GM12878 (cell line): Measurements from ENCODE around the gene C9orf72. TPM values are rescaled to one million over a fixed set of nuclear protein-coding genes. Genes with fewer than 3 reads are reported as not detected.

ENCODE experiments used
- ASH2L ChIP-seq: fragments of 300-600, 200-600 bp; sonication (generic); IDR thresholded peaks from 2 replicates; pipeline ENCODE4 v1.6.1; 2017; ENCODE audit warnings: low read depth, mild to moderate bottlenecking, borderline replicate concordance
- BCL11A ChIP-seq: IDR thresholded peaks from 2 replicates; pipeline ENCODE4 v1.6.1; 2011; ENCODE audit warnings: low read depth, low read length
- BMI1 ChIP-seq: fragments of 450-650 bp; IDR thresholded peaks from 2 replicates; pipeline ENCODE4 v1.6.1; 2016; ENCODE audit warnings: mild to moderate bottlenecking, moderate library complexity, borderline replicate concordance
- HCFC1 ChIP-seq: fragments of 150-350 bp; IDR thresholded peaks from 2 replicates; pipeline ENCODE4 v1.6.1; 2014; ENCODE audit warnings: low read length
- HDAC2 ChIP-seq: fragments of 200-600 bp; sonication (generic); IDR thresholded peaks from 2 replicates; pipeline ENCODE4 v1.6.1; 2017
- IKZF2 ChIP-seq, 2 experiments: fragments of 450-650 bp; IDR thresholded peaks; 2 replicates each; pipeline ENCODE4 v1.6.1; 2017; ENCODE audit warnings: mild to moderate bottlenecking in 2 of 2, moderate library complexity in 2 of 2
- NFXL1 ChIP-seq: fragments of 450-650 bp; IDR thresholded peaks from 2 replicates; pipeline ENCODE4 v1.6.1; 2017; ENCODE audit warnings: antibody characterized with exemption, mild to moderate bottlenecking, borderline replicate concordance
- NR2C1 ChIP-seq: fragments of 450-650 bp; IDR thresholded peaks from 2 replicates; pipeline ENCODE4 v1.6.1; 2017; ENCODE audit warnings: antibody characterized with exemption, mild to moderate bottlenecking, moderate library complexity
- PBX3 ChIP-seq: IDR thresholded peaks from 2 replicates; pipeline ENCODE4 v1.6.1; 2011; ENCODE audit warnings: mild to moderate bottlenecking, low read depth, low read length, moderate library complexity; ENCODE audit not compliant: insufficient replicate concordance
- POLR2A ChIP-seq: IDR thresholded peaks from 2 replicates; pipeline ENCODE4 v1.6.1; 2011; ENCODE audit warnings: low read depth, mild to moderate bottlenecking, low read length
- RELA ChIP-seq: fragments of 450-650 bp; IDR thresholded peaks from 2 replicates; pipeline ENCODE4 v1.8.0; 2014; ENCODE audit warnings: borderline replicate concordance; ENCODE audit not compliant: partially characterized antibody
- TCF12 ChIP-seq: IDR thresholded peaks from 2 replicates; pipeline ENCODE4 v1.6.1; 2011; ENCODE audit warnings: low read depth, mild to moderate bottlenecking, low read length
- USF2 ChIP-seq: IDR thresholded peaks from 2 replicates; pipeline ENCODE4 v1.6.1; 2011; ENCODE audit warnings: low read depth, low read length, improper control_type of control experiment, borderline replicate concordance
- YBX1 ChIP-seq: fragments of 450-650 bp; IDR thresholded peaks from 2 replicates; pipeline ENCODE4 v1.6.1; 2016; ENCODE audit warnings: antibody characterized with exemption
- ZNF217 ChIP-seq: fragments of 450-650 bp; IDR thresholded peaks from 2 replicates; pipeline ENCODE4 v1.6.1; 2017; ENCODE audit warnings: antibody characterized with exemption, mild to moderate bottlenecking
- ZNF274 ChIP-seq: IDR thresholded peaks from one replicate; pipeline ENCODE4 v1.8.0; 2011; ENCODE audit not compliant: insufficient read length, insufficient read depth
- ZNF687 ChIP-seq: fragments of 450-650 bp; IDR thresholded peaks from 2 replicates; pipeline ENCODE4 v1.6.1; 2017; ENCODE audit warnings: mild to moderate bottlenecking, moderate library complexity
- polyA plus RNA-seq, 11 experiments: library from polyadenylated mRNA; depleted of rRNA in 4 of 11; unstranded in 6 of 11; stranded (reverse) in 5 of 11; fragments of >200 nt; fragmentation: Nextera tagmentation in 4 of 11; fragmentation: Illumina TruSeq in 1 of 11; extraction: Ambion mirVana in 4 of 11; extraction: Trizol in 1 of 11; gene quantifications; 1 replicate in 1 of 11; 2 replicates in 10 of 11; pipeline versions ENCODE4 v1.2.1 to v1.2.3, GENCODE V29; 2011 to 2016; ENCODE audit warnings: inconsistent platforms in 2 of 11, missing spikeins in 2 of 11, low read depth in 1 of 11
- total RNA-seq, 4 experiments: library from RNA; depleted of rRNA in 3 of 4; stranded (reverse); fragments of >200 nt in 3 of 4; fragmentation: Illumina TruSeq in 1 of 4; extraction: Trizol in 1 of 4; gene quantifications; 2 replicates each; pipeline versions ENCODE4 v1.2.1 to v1.2.3, GENCODE V29; 2013 to 2021
- TF ChIP-seq, protein P1 (sequence below): fragments of 450-650 bp; formaldehyde crosslinking; IDR thresholded peaks from 2 replicates; pipeline ENCODE4 v1.4.0; 2022; ENCODE audit warnings: mild to moderate bottlenecking, moderate library complexity
- TF ChIP-seq, protein P2 (sequence below): fragments of 450-650 bp; IDR thresholded peaks from 2 replicates; pipeline ENCODE4 v1.6.1; 2016; ENCODE audit warnings: mild to moderate bottlenecking

The C9orf72 gene
- total and polyA plus RNA-seq, 10 of the 15 experiments (the other 5 are each of a cell fraction or from before 2014, with no cell fraction given) = 4.8 to 9.0 (median 6.4) TPM

DNA sequence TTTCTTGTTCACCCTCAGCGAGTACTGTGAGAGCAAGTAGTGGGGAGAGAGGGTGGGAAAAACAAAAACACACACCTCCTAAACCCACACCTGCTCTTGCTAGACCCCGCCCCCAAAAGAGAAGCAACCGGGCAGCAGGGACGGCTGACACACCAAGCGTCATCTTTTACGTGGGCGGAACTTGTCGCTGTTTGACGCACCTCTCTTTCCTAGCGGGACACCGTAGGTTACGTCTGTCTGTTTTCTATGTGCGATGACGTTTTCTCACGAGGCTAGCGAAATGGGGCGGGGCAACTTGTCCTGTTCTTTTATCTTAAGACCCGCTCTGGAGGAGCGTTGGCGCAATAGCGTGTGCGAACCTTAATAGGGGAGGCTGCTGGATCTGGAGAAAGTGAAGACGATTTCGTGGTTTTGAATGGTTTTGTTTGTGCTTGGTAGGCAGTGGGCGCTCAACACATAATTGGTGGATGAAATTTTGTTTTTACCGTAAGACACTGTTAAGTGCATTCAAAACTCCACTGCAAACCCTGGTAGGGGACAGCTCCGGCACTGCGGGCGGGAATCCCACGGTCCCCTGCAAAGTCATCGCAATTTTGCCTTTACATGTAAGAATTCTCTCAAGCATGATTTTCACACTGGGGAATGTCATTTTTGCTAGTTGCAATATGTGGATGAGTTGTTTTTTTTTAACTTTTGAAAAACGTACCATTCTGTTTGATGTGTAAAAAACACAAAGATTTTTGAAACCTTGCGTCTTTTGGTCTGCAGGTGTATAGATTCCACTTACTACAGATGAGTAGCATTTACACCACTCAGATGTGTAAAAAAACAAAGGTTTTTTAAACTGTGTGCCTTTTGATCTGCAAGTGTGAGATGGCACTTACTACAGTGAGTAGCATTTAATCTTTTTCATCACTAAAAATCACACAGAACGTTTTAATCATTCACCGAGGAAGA, 631 bp upstream of the C9orf72 start (continued):
- TF ChIP-seq, protein P1, sequence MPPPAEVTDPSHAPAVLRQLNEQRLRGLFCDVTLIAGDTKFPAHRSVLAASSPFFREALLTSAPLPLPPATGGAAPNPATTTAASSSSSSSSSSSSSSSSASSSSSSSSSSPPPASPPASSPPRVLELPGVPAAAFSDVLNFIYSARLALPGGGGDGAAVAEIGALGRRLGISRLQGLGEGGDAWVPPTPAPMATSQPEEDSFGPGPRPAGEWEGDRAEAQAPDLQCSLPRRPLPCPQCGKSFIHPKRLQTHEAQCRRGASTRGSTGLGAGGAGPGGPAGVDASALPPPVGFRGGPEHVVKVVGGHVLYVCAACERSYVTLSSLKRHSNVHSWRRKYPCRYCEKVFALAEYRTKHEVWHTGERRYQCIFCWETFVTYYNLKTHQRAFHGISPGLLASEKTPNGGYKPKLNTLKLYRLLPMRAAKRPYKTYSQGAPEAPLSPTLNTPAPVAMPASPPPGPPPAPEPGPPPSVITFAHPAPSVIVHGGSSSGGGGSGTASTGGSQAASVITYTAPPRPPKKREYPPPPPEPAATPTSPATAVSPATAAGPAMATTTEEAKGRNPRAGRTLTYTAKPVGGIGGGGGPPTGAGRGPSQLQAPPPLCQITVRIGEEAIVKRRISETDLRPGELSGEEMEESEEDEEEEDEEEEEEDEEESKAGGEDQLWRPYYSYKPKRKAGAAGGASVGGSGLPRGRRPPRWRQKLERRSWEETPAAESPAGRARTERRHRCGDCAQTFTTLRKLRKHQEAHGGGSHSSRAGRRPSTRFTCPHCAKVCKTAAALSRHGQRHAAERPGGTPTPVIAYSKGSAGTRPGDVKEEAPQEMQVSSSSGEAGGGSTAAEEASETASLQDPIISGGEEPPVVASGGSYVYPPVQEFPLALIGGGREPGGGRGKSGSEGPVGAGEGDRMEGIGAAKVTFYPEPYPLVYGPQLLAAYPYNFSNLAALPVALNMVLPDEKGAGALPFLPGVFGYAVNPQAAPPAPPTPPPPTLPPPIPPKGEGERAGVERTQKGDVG (CRISPR knock-in tag) = no peak
- TF ChIP-seq POLR2A (peak; percentile 56; the same call in 1 of the 2 replicates), BCL11A (0 out of 2 replicates have a peak, but pooled peaks have one; percentile 20), IKZF2 (IDR thresholded peaks at IDR 0.05) (peak in 1 of 2 experiments; percentile 11; a peak in 1 of 4 replicates), ZNF687 (0 out of 2 replicates have a peak, but pooled peaks have one; percentile 51), NFXL1 (no peak), PBX3 (peak; percentile 67), RELA (no peak), ZNF217 (no peak), BMI1 (peak; percentile 25; the same call in 1 of the 2 replicates), HDAC2 (no peak), TCF12 (0 out of 2 replicates have a peak, but pooled peaks have one; percentile 28), NR2C1 (no peak), USF2 (no peak; the same call in 1 of the 2 replicates), YBX1 (no peak), ZNF274 (no peak), HCFC1 (peak; percentile 72), ASH2L (no peak)
- TF ChIP-seq, protein P2, sequence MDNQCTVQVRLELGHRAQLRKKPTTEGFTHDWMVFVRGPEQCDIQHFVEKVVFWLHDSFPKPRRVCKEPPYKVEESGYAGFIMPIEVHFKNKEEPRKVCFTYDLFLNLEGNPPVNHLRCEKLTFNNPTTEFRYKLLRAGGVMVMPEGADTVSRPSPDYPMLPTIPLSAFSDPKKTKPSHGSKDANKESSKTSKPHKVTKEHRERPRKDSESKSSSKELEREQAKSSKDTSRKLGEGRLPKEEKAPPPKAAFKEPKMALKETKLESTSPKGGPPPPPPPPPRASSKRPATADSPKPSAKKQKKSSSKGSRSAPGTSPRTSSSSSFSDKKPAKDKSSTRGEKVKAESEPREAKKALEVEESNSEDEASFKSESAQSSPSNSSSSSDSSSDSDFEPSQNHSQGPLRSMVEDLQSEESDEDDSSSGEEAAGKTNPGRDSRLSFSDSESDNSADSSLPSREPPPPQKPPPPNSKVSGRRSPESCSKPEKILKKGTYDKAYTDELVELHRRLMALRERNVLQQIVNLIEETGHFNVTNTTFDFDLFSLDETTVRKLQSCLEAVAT = peak; percentile 49; the same call in 1 of the 2 replicates
